Thyroid gland (tissue), 4 donors: ENCODE measurements around the gene SCCPDH.

Experiments
- POLR2A ChIP-seq, 2 donors: fragments of 450-650 bp; IDR thresholded peaks; one replicate each; pipeline ENCODE4 v1.6.1; 2017; ENCODE audit warnings: antibody characterized with exemption in 2 of 2, mild to moderate bottlenecking in 2 of 2, moderate library complexity in 1 of 2
- TF ChIP-seq, protein P1 (sequence below), 6 experiments: fragments of 200-600 bp in 3 of 6; fragments of 450-650 bp in 3 of 6; sonication (generic) in 3 of 6; IDR thresholded peaks; one replicate each; pipeline ENCODE4 v1.5.1; 2016 to 2019; ENCODE audit warnings: antibody characterized with exemption in 6 of 6, mild to moderate bottlenecking in 2 of 6, inconsistent platforms in 1 of 6, moderate library complexity in 1 of 6

GRCh38 chr1:246805135-246805716 lies 81.0 kb downstream of the SCCPDH start:
- TF ChIP-seq, protein P1, sequence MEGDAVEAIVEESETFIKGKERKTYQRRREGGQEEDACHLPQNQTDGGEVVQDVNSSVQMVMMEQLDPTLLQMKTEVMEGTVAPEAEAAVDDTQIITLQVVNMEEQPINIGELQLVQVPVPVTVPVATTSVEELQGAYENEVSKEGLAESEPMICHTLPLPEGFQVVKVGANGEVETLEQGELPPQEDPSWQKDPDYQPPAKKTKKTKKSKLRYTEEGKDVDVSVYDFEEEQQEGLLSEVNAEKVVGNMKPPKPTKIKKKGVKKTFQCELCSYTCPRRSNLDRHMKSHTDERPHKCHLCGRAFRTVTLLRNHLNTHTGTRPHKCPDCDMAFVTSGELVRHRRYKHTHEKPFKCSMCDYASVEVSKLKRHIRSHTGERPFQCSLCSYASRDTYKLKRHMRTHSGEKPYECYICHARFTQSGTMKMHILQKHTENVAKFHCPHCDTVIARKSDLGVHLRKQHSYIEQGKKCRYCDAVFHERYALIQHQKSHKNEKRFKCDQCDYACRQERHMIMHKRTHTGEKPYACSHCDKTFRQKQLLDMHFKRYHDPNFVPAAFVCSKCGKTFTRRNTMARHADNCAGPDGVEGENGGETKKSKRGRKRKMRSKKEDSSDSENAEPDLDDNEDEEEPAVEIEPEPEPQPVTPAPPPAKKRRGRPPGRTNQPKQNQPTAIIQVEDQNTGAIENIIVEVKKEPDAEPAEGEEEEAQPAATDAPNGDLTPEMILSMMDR (IDR thresholded peaks at IDR 0.05), result no peak
- TF ChIP-seq POLR2A (IDR thresholded peaks at IDR 0.05), result no peak
